Measurements from ENCODE around the gene MACROH2A1. TPM values are rescaled to one million over a fixed set of nuclear protein-coding genes. Genes with fewer than 3 reads are reported as not detected.
"Not testable (repeated sequence)": the region's sequence is repeated elsewhere in the genome, so short reads cannot be mapped to it uniquely, and the experiment has no call there.

MACROH2A1 gene
- total RNA-seq, 1 donor from 2014 or later: 42.9 TPM

DNA sequence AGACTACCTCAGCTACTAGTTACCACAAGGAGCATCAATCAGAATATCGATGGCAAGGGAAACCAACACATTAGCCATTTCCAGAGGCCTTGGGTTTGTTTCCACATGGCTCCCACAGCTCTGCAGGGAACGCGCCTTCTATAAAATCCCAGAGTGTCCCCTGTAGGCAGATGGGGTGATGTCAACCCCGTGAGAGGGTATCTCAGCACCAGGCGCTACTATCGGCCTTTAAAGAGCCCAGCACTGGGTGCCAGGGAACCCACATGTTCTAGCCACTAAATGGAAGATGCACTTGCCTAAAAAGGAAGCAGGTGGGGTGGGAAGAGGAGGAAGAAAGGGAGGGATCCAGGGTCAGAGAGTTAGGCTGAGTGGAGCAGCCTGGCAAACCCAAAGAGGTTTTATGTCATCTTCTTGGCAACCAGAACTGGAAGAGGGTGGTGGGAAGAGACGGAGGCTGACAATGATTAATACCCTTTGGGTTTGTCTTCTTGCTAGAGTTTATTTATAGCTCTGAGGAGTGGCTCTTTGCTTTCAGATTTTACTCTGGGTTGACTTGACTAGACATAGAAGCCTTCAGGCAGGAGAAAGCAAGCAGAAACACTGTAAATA is 19.9 kb downstream of the MACROH2A1 start:
- DNase-seq (ENCODE audit: low spot score) (no peak), ATAC-seq (no peak)

DNA sequence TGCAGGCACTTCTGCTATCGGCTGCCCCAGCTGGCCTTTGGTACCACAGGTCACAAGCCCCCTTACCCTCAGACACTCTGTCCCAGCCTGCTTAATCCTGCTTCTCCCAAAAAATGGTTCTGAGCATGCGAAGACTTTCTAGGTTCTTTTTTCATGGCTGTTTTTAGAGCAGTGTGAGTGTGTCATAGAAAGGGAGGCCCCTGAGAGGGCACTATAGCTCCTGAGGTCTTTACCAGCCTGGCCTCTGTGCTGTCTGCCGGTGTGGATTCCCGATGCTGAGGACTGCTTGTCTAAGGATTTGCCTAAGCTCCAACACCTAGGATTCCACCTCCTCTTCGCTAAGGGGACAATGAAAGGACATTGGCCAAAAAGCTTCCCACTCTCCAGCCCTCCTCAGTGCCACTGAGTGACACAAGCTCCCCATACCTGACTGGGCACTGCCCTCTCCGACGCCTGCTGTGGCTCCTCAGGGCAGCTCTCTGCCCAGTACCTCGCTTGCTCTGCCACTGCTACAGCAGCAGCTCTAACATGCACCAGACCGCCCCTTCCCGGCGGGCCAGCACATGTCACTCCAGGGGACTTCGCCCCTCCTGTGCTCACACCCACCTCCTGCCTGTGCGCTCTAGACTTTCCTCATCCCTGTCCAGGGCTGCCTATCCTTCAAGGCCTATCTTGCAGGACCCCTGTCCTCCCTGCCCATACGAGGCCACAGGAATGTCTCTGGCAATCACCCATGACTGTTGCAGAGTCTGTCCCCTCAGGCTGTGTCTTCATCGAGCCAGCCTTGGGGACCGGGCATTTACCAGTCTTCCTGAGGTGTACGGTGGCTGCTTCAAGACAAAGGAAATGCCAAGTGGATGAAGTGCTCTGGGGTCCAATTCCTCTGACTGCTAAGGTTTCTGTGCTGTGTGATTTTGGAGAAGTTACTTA is 21.0 kb downstream of the MACROH2A1 start:
- ATAC-seq (no peak), DNase-seq (ENCODE audit: low spot score) (no peak)

DNA sequence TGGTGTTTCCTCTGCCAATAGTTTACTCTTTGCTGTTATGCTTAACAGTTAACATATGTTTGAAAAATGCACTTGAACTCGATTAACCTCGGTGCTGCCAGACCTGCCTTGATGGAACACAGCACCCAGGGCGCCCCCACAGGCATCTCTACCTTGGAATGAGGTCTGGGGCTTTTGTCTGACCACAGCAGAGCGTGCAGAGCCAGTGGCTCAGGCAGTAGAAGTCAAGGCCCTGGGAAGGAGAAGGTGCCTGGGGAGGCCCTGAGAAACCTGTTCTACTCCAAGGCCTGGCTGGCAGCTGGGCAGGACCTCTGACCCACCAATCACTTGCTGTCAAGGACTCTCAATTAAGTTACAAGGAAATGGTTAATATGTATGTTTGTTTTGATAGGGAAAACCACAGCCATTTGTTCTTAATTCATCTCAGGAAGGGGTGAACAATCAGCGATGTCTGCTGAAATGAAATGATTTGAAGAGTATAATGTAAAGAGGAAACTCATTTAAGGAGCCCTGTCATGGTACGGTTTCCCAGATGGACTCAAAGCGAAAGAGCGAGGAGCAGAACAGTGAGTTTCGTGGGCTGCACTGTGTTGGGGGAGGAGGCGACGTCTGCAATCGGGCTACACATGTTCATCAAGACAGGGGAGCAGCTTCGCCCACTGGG is 21.9 kb downstream of the MACROH2A1 start:
- ATAC-seq: peak; percentile 26
- no peak for DNase-seq (ENCODE audit: low spot score)

DNA sequence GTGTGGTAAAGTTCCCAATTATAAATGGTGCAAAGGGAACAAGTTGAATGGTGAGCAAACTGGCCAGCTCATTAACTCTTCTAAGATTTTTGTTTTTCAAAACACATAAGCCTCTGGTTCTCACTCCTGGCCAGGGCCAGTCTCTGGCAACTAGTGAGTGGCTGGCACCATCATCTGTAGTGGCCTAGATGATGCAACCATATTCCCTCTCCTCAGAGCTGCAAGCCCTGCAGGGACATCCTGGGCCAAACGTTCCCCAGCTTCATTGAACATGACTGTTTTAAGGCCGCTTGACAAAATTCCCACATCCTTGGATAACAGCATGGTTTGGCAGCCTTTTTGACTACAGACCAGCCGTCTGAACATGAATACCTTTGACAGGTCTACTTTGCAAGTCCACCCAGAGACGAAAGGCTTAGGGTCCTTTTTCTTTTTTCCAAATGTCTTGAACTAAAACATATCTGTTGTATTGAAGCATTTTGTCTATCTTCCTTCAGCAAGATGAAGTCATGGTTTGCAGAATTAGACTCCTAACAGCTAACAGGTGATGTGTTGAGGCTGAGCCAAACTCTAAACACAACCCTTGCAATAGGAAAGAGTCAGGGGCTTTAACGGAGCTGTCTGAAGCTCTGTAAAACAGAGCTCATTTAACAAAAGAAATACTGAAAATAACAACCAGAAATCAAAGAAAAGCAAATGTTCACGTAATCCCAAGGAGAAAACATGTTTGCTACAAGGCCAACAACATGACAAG is 23.8 kb downstream of the MACROH2A1 start:
- ATAC-seq: peak; percentile 88
- no peak for DNase-seq (ENCODE audit: low spot score)

DNA sequence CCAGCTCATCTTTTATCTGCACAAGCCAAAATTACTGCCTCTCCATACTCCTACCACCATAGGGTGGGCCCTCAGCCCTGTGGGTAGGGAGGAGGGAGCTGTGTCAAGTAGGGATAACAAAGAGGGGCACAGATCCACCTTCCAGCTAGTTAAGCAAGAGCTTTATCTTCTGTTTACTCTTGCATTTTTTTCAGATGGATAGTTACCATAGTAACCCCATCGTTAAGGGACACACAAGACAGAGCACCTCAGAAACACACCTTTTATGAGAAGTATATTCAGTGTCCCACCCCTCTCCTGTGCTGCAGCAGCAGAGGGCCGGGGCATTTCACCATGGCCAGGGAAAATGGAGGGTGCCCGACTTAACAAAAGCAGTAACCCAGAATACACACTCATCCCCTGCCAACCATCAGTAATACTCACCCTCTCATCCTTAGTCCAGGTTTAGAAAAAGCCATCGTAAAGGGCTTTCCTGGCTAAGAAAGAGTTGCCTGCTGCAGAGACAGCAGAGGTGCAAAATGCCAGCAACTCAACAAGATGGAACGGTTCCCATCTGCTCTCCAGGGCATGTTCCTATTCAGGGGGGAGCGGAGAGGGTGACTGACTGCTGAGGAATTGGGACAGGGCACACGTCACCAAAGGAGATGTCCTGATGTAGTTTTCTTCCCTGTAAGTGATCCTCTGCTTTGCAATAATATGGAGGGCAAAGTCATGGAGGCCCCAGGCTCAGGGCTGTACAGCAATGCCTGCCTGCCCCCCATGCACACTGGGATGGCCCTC is 25.1 kb downstream of the MACROH2A1 start:
- DNase-seq (ENCODE audit: low spot score) (no peak), ATAC-seq (no peak)

DNA sequence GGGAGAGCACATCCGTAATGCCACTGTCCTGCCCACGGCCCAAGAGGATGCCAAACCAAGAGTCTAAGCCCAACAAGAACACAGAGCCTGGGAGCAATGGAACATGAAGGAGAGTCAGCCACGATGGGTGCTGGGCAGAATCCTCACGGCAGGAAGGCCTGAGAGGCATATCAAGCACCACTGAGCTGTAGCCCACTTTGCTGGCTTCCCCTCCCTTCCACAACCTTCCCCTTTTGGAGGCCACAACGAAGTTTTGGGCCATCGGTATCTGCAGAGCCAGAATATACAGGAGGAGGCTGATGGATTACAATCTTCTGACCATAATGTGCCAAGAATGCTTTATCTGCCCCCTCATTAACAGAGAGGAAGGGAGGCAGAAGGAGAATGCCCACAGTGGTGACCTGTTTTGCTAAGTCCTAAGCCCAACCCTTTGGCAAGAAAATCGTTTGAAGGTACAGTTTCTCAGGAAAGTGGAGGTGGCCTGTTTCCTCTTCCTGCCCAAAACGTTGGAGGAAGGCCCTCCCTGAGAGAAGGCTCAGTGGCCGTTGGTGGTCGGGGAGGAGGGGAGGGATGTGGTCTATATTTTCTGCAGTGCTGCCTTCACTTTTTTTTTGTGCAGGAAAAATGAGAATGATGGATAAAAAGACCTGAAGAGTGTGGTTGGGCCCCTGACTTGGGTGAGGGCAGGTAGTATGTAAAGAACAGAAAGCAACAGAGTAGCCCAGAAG is 26.2 kb downstream of the MACROH2A1 start:
- no peak for ATAC-seq
- DNase-seq (ENCODE audit: low spot score): peak; percentile 11

DNA sequence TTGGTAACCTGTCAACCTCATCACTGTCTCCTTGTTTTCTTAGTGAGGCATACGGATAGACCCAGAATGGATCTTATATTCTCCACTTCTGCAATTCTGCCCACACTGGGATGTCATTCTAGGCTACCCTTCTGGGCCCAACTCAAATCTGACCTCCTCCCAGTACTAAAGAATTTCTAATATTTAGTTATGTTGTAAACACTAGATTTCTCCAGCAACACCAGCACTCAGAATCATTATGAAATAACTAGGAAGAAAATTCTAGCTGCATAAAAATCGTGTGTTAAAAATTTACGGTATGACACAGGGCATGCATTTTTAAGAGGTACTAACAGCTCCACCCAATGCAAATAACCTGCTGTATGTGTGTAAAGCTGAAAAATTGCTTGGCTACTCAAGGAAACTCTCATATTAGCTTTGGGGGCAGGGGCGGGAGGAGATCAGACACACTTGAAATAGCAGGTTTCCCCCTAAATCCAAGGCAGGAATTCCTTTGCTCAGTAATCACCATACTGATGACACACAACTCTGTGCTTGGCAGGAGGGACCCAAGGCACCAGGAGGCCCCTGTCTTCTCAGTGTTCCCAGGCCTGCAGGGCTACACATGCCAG is 27.3 kb downstream of the MACROH2A1 start:
- peak; percentile 16 for DNase-seq (ENCODE audit: low spot score)
- no peak for ATAC-seq

DNA sequence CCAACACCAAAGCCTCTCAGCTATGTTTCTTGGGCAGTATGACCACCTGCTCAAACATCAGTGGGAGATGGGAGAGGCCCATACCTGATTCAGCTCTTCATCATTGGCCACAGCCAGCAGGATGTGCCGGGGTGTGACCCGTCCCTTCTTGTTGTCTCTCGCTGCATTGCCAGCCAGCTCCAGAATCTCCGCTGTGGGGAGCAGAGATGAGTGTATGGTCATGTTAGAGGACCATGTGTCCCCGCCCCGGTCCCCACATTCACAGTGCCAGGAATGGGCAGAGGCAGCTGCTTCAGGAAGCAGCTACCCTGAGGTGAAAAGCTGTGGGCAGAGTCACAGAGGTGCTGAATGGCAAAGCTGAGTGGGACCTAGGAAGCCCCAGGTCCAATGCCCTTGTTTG is 29.1 kb downstream of the MACROH2A1 start:
- ATAC-seq (no peak), DNase-seq (ENCODE audit: low spot score) (no peak)

DNA sequence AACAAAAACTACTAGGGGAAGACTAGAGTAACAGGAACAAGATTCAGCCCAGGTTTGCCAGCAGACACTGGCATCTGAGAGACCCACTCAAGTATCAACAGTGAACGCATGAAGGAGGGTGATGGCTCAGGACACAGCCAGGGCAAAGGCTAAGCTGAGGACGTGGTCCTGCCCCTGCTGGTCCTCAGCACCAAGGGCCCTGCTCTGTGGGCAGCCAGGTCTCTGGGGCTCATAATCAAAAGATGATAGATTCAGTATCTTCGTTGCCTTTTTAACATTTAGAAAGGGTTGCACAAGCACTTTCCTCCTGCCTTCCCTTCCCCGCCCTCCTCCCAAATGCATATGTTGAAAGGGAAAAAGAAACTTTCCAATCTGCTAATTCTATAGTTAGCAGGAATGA is 31.5 kb downstream of the MACROH2A1 start:
- ATAC-seq: no peak
- DNase-seq (ENCODE audit: low spot score): no peak

DNA sequence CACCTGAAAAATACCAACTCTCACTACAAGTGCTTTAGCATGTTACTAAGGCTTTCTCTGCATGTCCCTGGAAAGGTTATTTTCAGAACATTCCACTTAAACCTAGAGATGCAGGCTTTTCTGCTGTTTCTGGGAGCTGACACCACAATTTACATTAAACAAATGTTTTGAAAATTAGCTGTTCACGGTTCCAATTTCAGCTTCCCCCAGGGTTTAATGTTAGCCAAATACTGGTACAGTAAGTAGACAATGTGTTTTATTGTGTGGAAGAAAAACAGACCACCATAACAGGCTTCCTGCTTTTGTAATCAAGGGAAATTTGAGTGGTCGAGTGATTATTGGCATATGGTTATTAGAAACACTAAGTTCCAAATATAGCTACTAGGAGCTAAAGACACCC is 32.0 kb downstream of the MACROH2A1 start:
- DNase-seq (ENCODE audit: low spot score): no peak
- no peak for ATAC-seq

DNA sequence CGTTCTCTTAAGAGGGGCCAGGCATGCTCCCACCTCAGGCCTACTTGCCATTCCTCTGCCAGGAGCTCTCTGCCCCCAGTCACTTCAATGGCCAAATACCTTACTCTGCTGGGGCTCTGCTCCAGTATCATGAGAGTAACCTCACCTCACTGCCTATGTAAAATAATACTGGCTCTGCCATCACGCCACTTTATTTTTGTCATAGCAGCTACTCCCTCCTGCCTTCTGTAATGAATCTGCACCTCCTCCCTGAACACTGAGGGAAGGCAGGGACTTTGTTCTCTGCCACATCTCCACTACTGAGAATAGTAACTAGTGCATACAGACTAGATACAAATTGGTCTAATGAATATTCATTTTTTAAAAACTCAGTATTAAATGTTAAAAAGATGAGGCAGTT is 33.8 kb downstream of the MACROH2A1 start:
- ATAC-seq: no peak

DNA sequence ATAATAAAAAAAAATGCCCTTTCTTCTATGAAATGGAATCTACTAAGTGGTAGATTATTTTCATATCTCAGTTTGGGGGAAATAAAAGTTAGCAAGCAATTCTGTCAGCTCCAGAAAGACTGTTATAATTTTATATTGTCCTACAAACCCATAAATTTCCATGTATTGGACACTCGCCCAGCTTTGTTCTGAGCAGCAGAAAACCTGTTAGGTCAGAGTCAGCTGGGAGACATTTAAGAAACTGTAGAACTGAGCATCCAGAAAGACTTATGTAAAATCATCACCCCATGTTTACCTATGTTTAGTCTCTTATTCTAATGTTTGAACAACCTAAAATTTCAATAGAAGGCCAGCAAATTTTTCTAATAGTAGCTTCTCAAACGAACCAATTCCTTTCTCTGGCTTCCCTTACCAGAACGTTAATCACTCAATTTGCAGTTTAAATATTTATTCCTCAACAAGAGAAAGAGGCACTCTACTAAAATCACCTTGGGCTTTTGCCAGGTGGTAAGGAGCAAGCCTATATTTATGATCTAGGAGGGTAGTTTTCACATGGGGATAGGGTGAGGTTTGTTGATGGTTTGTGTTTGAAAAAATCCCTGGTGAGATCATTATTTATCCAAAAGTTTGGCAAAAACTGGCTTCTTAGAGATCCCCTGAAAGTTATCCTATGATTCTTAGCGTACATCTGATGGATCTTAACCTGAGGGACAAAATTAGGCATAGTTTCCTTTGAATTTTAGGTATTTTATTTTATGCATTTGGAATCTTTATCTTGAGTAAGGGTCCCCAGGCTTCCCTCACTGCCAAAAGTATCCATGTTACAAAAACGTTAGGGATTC is 34.4 kb downstream of the MACROH2A1 start:
- no peak for DNase-seq (ENCODE audit: low spot score)
- ATAC-seq: no peak

More for the DNA sequence above, 33.8 kb downstream of the MACROH2A1 start:
- no peak for DNase-seq (ENCODE audit: low spot score)

DNA sequence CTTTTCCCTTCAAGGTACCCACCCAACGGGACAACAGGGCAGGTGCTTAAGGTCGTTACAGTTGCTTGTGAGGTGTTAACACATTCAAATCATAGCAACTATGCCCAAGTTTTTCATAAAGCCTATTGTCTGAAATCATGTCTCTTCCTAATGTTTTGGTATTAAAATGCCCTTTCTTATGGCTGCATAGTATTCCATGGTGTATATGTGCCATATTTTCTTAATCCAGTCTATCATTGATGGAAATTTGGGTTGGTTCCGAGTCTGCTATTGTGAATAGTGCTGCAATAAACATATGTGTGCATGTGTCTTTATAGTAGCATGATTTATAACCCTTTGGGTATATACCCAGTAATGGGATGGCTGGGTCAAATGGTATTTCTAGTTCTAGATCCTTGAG is 35.7 kb downstream of the MACROH2A1 start:
- ATAC-seq; DNase-seq (ENCODE audit: low spot score): not testable (repeated sequence)

DNA sequence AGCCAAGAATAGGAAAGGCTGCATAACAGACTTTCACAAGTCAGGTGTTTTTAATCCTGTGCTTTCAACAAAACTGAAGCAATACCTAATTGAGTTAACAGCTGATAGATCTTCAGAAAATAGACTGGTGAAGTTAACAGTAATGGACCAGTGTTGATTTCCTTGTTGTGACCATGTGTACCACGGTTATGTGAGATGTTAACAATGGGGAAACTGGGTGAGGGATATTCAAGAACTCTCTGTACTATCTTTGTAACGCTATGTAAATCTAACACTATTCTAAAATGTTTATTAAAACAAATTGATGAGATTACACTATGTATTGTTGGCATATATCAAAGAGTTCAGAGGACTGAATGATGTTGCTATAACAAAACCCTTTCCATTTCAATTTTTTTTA is 36.9 kb downstream of the MACROH2A1 start:
- ATAC-seq (no peak), DNase-seq (ENCODE audit: low spot score) (no peak)

DNA sequence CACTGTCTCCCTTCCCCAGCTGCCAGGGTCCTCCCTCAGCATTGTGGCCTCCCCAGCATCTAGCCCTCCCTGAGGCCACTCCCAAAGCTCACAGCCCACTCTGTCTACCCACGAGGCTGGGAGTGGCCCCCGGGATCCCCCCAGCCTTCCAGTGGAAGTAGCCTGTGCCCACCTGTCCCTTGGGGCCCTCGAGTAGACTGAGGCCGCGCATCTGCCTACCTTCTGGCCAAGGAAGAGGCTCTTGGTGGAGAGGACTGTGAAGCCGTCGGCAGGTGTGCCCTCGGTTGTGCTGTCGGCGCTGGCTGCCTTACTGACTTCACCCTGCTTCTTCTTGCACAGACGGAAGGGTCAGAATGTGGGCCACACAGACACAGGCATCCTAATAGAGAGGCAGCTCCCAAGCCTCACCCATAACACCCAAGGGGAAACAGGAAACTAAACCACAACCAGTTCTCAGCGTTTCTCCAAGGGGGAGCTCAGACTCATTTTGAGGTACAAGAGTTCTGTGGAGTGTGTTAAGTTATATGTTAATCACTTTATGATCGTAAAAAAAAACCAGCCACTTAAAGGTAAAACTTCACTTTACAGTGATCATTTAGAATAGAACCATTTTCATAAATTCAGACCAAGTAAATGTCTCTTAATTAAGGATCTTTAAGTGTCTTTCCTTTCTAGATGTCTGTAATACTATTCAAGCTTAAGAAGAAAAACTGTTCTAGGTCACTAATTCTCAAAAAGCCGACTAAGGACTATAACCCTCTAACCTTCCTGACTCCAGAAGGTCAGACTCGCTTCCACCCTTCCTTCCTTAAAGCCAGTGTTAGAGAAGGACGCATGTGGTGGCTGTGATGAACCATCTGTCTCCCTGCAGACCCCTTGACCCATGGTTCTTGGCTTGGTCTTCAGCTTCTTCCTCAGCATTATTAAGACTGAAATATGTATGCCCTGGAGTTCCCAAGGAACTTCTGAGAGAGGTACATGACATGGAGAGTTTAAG is 38.5 kb downstream of the MACROH2A1 start:
- no peak for ATAC-seq
- DNase-seq (ENCODE audit: low spot score): no peak

DNA sequence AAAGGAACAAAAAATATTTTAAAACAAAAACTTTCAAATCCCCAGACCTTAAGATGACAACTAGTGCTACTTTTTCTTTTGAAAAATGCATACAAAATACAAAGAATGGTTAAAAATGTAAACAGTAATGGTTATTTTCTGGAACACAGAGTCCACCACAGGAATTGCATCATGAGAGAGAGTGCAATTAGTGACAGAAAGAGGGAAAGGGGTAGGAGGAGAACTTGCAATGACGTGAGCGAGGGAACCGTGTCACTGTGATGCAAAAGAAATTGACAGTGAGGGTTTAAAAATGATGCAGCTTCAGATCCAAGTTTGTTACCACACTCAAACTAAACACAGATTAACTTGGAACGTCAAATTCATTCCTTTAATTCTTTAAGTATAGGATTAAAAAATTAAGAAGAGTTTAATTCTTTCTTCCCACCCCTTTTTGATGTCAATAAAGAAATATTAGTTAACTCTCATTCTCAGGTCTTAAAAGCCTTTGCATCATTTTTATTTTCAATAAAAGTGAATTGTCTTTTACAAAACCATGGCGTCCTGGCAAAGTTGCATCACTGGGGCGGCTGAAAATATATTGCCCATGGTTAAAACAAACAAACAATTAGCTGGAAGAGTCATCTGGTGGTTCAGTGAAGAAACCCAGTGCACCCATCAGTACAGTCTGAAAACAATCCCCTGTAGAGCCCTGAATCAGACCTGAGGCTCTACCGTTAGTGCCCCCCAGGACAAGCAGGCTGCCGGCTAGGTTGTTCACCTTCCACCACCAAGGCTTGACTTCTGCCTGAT is 39.5 kb downstream of the MACROH2A1 start:
- ATAC-seq: no peak

More for the DNA sequence above, 39.5 kb downstream of the MACROH2A1 start:
- DNase-seq (ENCODE audit: low spot score): no peak
